ENCODE measurements around the gene EHHADH. TPM values are rescaled to one million over a fixed set of nuclear protein-coding genes. Genes with fewer than 3 reads are reported as not detected.
A peak's percentile ranks its signal among the peaks of the same experiment; 100 is the strongest.

The EHHADH gene
- total and polyA plus RNA-seq, 9 of the 15 experiments (the other 6 are each of a cell fraction or from before 2014, with no cell fraction given), result 3.6 to 6.4 (median 5.4) TPM

- TF ChIP-seq CREB5 (CRISPR knock-in tag; IDR thresholded peaks at IDR 0.05) (no peak), BRD4 (IDR thresholded peaks at IDR 0.05) (0 out of 2 replicates have a peak, but pooled peaks have one; percentile 45), POLR3A (IDR thresholded peaks at IDR 0.05; ENCODE audit: borderline replicate concordance, extremely low read depth, insufficient read depth, insufficient read length) (no peak), STAG1 (CRISPR knock-in tag; IDR thresholded peaks at IDR 0.05; ENCODE audit: borderline replicate concordance) (no peak), EZH2 (IDR thresholded peaks at IDR 0.05; ENCODE audit: borderline replicate concordance, low read depth, low read length) (no peak), ARID1B (IDR thresholded peaks at IDR 0.05) (peak; percentile 10; the same call in 1 of the 2 replicates), SMARCA5 (IDR thresholded peaks at IDR 0.05) (0 out of 2 replicates have a peak, but pooled peaks have one; percentile 38), MLX (CRISPR knock-in tag; conservative IDR thresholded peaks at IDR 0.05) (no peak), HBP1 (CRISPR knock-in tag; IDR thresholded peaks at IDR 0.05) (no peak), PPARD (CRISPR knock-in tag; IDR thresholded peaks at IDR 0.05) (no peak), MXD1 (CRISPR knock-in tag; IDR thresholded peaks at IDR 0.05; ENCODE audit: borderline replicate concordance, poor library complexity, severe bottlenecking) (no peak), PRPF4 (IDR thresholded peaks at IDR 0.05; ENCODE audit: insufficient read depth, low read depth, low read length, poor library complexity, severe bottlenecking) (no peak), ZNF12 (CRISPR knock-in tag; IDR thresholded peaks at IDR 0.05) (no peak), CHAMP1 (IDR thresholded peaks at IDR 0.05) (no peak), ZNF316 (IDR thresholded peaks at IDR 0.05) (peak; percentile 6; the same call in 1 of the 2 replicates), PHB2 (IDR thresholded peaks at IDR 0.05; ENCODE audit: low read depth) (no peak), DLX4 (CRISPR knock-in tag; IDR thresholded peaks at IDR 0.05) (no peak), HDAC2 (IDR thresholded peaks at IDR 0.05) (no peak), SNRNP70 (optimal IDR thresholded peaks at IDR 0.05; ENCODE audit: low read depth, low read length) (no peak), HMGN3 (IDR thresholded peaks at IDR 0.05; ENCODE audit: borderline replicate concordance, extremely low read depth, insufficient read length, low read depth, low read length) (no peak), FOXJ2 (tag; IDR thresholded peaks at IDR 0.05) (no peak)
These were observed at the start of gene EHHADH (continued) for GRCh38 chr3:185253645-185254410.

Data from K562 (cell line).